Measurements from ENCODE around the gene ELOA.
A peak's percentile ranks its signal among the peaks of the same experiment; 100 is the strongest.
"Not testable (repeated sequence)": the region's sequence is repeated elsewhere in the genome, so short reads cannot be mapped to it uniquely, and the experiment has no call there.

Gene ELOA

DNA sequence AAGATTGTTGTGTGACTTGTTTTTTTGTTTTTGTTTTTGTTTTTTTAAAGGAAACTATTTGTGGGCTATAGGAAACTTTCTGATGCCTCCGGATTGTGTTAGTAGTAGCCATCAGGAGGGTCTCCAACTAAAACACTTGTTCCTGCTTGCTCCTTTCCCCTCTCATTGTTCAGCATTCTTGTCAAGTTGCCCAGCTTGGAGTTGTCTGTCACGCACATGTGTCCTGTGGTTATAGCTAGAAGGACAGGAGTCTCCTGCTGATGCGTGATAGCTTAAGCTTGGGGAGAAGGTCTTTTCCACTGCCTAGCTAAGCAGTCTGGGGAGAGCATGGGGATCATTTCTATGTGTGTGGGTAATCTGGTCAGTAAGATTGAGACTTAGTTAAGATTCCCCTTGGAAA, 44.4 kb downstream of the ELOA start:
- no peak for FAIRE-seq

DNA sequence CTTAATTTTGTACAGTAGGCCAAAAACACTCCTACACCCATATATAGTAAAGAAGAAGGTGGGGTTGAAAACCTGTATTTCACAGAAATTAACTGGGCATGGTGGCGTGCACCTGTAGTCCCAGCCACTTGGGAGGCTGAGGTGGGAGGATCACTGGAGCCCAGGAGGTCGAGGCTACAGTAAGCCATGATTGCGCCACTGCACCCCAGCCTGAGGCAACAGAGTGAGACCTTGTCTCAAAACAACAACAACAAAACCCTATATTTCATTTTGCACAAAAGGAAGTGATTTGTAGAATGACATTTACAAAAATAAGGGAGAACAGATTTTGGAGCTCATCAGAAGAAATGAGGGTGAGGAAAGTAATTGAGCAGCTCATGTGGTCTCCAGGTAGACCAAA, 45.4 kb downstream of the ELOA start:
- FAIRE-seq = no peak

- FAIRE-seq = peak; percentile 48
Observed at GRCh38 chr1:23790696-23791515, 47.6 kb downstream of the ELOA start, which contains the start of gene LYPLA2. LYPLA2 (plus strand) TSS chr1:23791145; CDS start chr1:23792683, 1,538 bp downstream.

GRCh38 chr1:23791516-23792047, 48.3 kb downstream of the ELOA start:
- FAIRE-seq = no peak

- FAIRE-seq = no peak
Observed at GRCh38 chr1:23792151-23792945, 49.1 kb downstream of the ELOA start.

GRCh38 chr1:23793018-23793781, 49.9 kb downstream of the ELOA start:
- no peak for FAIRE-seq

DNA sequence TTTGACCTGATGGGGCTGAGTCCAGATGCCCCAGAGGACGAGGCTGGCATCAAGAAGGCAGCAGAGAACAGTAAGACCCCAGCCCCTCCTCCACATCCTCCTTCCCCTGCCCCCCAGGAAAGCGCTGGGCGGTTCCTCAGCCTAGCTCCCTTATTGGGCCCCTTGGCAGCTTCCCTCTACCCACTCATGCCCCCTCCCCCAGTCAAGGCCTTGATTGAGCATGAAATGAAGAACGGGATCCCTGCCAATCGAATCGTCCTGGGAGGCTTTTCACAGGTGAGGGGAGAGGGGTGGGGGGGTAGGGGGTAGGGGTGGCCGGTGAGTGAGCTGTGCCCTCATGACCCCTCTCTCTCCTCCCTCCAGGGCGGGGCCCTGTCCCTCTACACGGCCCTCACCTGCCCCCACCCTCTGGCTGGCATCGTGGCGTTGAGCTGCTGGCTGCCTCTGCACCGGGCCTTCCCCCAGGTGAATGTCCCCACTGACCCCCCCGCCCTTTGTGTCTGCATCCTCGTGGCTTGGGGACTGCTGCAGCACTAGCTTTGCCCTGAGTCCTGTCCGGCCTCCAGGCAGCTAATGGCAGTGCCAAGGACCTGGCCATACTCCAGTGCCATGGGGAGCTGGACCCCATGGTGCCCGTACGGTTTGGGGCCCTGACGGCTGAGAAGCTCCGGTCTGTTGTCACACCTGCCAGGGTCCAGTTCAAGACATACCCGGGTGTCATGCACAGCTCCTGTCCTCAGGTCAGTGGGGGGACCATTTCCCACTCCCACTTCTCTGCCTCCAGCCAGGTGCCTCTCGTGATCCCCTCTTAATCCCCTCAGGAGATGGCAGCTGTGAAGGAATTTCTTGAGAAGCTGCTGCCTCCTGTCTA, 50.8 kb downstream of the ELOA start:
- no peak for FAIRE-seq

- FAIRE-seq = not testable (repeated sequence)
Observed at GRCh38 chr1:23794732-23795182, 51.5 kb downstream of the ELOA start.

DNA sequence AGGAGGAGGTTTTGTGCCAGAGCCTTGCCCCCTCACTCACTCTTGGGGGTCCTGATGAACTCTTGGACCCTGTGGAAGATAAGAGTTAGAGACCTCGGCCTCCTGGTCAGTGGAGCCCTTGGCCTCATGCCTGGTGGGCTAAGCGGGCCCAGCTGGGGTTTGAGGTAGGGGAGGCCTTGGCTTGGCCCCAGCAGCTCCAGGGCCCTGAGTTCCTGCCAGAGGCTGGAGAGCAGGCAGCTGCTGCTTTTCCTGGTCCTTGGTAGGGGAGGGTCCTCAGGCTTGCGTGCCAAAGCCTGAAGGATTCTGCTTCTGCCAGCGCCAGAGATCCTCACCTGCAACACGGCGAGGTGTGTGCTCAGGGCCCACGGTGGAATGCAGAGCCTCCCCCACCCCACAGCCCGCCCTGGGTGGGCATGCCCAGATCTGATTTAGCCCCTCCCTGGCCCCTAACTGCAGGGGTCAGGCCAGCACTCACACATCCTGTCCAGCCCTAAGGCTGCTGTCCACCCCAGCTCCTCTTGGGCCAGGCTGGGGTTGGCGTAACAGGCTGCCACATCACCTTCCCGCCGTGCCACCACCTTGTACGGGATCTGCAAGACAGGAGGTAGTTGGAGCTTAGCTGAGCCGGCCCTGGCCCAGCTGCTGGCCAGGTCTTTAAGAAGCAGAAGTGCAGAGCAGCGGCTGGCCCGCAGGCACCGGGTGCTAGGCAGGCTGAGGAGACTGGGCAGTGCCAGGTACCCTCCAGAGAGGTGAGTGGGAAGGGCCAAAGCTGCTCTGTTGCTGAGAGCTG, 52.6 kb downstream of the ELOA start:
- FAIRE-seq = no peak

GRCh38 chr1:23796466-23797271, 53.4 kb downstream of the ELOA start:
- FAIRE-seq = no peak

DNA sequence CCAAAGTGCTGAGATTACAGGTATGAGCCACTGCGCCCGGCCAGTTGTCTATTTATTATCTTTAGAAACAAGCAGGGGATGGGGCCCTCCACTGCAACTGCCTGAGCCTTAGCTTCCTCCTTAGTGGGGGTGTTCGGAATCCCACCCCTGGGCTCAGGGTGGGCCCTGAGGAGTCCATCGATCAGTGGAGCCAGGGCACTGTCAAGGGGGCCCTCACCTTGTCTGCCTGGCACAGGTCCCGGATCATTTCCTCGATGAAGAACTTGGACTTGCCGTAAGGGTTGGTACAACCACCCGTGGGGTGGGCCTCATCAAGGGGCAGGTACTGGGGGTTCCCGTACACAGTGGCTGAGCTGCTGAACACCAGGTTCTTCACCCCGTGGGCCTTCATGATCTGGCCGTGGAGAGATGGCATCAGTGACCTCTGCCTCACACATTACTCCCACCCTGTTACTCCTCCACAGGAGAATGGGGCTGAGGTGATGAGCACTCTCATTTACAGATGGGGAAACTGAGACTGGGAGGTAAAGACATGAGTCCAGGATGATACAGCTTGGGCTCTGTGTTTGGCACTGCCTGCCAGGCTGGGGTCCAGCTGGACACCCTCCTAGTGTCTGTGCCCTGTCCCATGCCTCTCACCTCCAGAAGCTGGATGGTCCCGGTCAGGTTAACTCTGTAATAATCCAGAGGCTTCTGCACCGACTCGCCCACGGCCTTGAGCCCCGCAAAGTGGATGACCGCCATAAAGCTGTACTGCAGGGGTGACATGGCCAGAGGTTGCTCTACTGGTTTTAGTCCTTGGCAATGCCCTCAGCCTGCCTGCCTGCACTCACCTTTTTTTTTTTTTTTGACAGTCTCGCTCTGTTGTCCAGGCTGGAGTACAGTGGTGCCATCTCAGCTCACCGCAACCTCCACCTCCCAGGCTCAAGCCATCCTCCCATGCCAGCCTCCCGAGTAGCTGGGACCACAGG, 54.5 kb downstream of the ELOA start:
- no peak for FAIRE-seq

DNA sequence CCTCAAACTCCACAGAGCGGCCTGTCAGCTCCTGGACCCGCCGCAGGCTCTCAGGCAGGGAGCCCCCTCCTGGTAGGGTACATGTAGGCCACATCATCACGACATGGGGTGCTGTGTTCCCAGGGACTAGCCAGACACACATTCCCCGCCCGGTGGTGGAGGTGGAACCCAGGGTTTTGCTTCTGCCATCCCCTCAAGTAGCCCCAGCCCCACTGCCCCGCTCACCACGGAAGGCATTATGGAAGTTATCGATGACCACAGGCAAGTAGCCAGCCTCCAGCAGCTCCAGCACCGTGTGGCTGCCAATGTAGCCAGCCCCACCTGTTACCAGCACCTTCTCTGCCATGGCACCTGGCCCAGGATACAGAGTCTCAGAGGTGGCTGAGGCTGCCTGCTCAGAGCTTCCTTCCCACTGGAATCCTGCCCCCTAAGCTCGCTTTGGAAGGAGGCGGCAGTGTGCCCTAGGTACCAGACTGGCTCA, 55.4 kb downstream of the ELOA start:
- FAIRE-seq = no peak

DNA sequence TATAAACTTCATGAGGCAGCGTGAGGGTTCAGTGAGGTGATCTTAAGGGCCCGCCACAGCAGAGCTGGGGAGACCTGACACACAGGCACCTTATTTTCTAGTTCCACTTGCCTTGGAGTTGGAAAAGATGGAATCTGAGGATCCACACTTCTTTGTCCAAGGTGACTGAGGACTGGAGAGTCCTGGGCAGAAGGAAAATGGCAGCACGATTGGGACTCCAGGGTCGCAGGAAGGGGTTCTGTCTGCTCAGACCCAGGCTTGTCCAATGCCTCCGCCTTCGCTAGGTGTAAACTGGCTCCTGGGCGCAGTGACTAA, 55.9 kb downstream of the ELOA start:
- FAIRE-seq = no peak

GRCh38 chr1:23799570-23800399, 56.5 kb downstream of the ELOA start:
- FAIRE-seq = no peak

- FAIRE-seq = no peak
Observed at GRCh38 chr1:23800400-23801337, 57.4 kb downstream of the ELOA start, which contains the start of gene GALE. GALE (minus strand) TSS chr1:23800754; CDS start chr1:23799007, 1,747 bp downstream.

DNA sequence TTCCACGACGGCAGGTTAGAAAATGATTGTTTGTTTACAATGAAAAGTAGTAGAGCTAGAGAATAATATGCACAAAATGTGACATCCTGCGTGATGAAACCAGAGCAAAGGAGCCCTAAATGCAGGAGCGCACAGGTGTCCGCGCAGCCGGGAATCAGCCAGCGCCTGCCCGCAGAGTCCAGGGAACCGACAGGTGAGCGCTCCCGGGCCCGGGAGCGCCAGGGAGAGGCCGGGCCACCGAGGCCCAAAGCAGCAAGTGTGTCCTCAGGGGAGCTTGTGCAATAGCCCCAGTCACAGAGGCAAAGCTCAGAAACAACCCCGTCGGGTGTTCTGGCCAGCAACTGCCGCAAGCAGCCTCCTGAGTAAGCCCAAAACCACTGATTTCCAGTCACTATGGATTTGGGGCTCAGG, 58.1 kb downstream of the ELOA start:
- no peak for FAIRE-seq
